ENCODE results near the gene BOK.
"Not testable (repeated sequence)": the region's sequence is repeated elsewhere in the genome, so short reads cannot be mapped to it uniquely, and the experiment has no call there.

The BOK gene

DNA sequence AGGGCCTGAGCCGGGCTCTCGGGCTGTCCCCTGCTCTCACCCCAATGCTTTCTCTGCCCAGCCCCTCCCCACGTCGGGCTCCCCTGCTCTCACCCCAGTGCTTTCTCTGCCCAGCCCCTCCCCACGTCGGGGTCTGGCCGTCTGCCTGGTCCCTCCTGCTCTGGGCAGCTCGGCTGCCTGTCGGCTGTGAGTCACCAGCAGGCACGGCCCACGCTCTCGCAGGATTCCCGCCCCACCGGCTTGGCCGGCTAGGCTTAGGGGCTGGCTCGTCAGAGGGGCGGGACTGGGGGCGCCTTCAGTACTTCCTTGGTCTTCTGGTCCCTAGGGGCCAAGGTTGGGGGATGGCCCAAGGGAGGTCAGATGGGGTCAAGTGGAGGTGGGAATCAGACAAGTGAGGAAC lies 3.3 kb downstream of the BOK start:
- no peak overlapping the region for H3K4me3 ChIP-seq (ENCODE audit: low read depth, low read length)

DNA sequence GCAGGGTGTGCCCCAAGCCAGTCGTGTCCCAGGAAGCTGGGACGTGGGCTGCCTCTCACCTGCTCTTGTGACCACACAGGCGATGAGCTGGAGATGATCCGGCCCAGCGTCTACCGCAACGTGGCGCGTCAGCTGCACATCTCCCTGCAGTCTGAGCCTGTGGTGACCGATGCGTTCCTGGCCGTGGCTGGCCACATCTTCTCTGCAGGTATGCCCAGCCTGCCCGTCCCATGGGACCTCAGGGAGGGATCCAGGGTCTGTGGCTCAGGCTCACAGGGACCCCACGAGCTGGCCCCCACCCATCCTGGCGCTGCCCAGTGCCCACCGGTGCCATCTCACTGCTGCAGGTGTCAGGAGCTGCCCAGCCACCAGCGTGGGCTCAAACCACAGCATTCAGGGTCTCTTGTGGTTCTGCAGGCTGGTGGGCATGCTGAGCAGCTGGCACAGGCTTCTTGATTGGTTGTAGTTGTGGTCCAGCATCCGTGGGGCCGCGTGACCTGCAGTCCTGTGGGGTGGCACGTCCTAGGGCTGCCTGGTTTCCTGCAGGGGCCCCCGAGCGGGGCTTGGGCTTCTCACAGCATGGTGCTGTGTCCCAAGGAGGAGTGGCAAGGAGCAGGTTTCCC lies 3.8 kb downstream of the BOK start:
- Histone ChIP-seq H3K9ac (ENCODE audit: low read depth, low read length) (no peak overlapping the region), H3K4me1 (ENCODE audit: control insufficient read depth, insufficient read depth, low read length) (peaks cover 6% of the 10 kb centered on the region; the same call in 1 of the 2 replicates), H3K27me3 (ENCODE audit: control insufficient read depth, insufficient read depth, low read length) (peaks cover 6% of the 10 kb centered on the region), H3K27ac (ENCODE audit: low read depth, low read length) (no peak overlapping the region), H3K36me3 (ENCODE audit: control insufficient read depth, insufficient read depth, low read length) (peaks cover 5% of the 10 kb centered on the region), H3K4me3 (ENCODE audit: low read depth, low read length) (no peak overlapping the region), H3K9me3 (ENCODE audit: control insufficient read depth, insufficient read depth, low read length) (no peaks in the 10 kb centered on the region)

More for the DNA sequence above, 3.3 kb downstream of the BOK start:
- Histone ChIP-seq H3K36me3 (ENCODE audit: control insufficient read depth, insufficient read depth, low read length) (peaks cover 5% of the 10 kb centered on the region), H3K9me3 (ENCODE audit: control insufficient read depth, insufficient read depth, low read length) (no peaks in the 10 kb centered on the region), H3K4me1 (ENCODE audit: control insufficient read depth, insufficient read depth, low read length) (peaks cover 6% of the 10 kb centered on the region; the same call in 1 of the 2 replicates), H3K27ac (ENCODE audit: low read depth, low read length) (no peak overlapping the region), H3K27me3 (ENCODE audit: control insufficient read depth, insufficient read depth, low read length) (peaks cover 6% of the 10 kb centered on the region), H3K9ac (ENCODE audit: low read depth, low read length) (no peak overlapping the region)

DNA sequence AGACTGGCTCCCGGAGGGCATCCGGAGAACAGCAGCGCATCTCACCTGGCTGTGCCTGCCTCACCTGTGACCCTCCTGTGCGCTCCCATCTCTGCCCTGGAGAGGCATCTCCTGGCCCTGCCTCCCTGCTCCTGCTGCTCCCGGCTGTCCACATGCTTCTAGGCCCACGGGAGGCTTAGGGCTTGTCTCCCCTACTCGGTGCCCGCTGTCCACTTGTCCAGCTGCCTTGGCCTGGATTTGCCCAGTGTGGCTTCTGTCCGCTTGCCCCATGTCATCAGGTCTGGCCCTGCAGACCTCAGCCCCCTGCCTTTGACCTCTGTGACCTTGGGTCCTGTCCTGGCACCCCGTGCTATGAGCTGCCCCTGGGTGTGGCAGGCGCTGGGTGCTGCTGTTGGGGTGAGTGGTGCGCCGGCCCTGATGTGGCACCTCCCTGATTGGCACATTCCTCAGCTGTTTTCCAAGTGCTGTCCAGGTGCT lies 4.5 kb downstream of the BOK start:
- Histone ChIP-seq H3K36me3 (ENCODE audit: control insufficient read depth, insufficient read depth, low read length) (peaks cover 5% of the 10 kb centered on the region), H3K27me3 (ENCODE audit: control insufficient read depth, insufficient read depth, low read length) (peaks cover 2% of the 10 kb centered on the region; the same call in 1 of the 2 replicates), H3K4me1 (ENCODE audit: control insufficient read depth, insufficient read depth, low read length) (peaks cover 6% of the 10 kb centered on the region; the same call in 1 of the 2 replicates), H3K9me3 (ENCODE audit: control insufficient read depth, insufficient read depth, low read length) (no peaks in the 10 kb centered on the region), H3K9ac (ENCODE audit: low read depth, low read length) (no peak overlapping the region), H3K4me3 (ENCODE audit: low read depth, low read length) (no peak overlapping the region), H3K27ac (ENCODE audit: low read depth, low read length) (no peak overlapping the region)

DNA sequence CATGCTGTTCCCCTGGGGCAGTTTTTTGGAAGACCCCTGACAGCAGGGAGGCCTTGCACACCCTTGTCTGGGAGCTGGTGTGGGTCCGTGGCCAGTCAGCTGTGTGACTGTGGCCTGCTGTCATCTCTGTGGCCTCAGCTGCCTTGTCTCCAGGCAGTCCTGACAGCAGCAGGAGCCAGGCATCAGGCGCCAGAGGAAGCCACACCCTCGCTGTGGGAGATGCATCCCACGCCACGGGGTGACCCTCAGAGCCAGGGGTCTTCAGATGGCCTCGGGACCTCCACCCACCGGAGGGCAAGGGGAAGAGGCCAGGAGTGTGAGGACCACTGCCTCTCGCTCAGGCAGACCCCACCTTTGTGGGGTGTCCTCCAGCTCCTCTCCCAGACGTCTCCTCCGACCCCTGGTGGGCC lies 5.0 kb downstream of the BOK start:
- H3K9ac ChIP-seq (ENCODE audit: low read depth, low read length), result no peak overlapping the region
- peaks cover 5% of the 10 kb centered on the region for H3K36me3 ChIP-seq (ENCODE audit: control insufficient read depth, insufficient read depth, low read length)
- H3K27me3 ChIP-seq (ENCODE audit: control insufficient read depth, insufficient read depth, low read length), result no peaks in the 10 kb centered on the region
- no peaks in the 10 kb centered on the region for H3K9me3 ChIP-seq (ENCODE audit: control insufficient read depth, insufficient read depth, low read length)
- H3K4me3 ChIP-seq (ENCODE audit: low read depth, low read length), result no peak overlapping the region
- H3K27ac ChIP-seq (ENCODE audit: low read depth, low read length), result no peak overlapping the region
- H3K4me1 ChIP-seq (ENCODE audit: control insufficient read depth, insufficient read depth, low read length), result peaks cover 6% of the 10 kb centered on the region; the same call in 1 of the 2 replicates

DNA sequence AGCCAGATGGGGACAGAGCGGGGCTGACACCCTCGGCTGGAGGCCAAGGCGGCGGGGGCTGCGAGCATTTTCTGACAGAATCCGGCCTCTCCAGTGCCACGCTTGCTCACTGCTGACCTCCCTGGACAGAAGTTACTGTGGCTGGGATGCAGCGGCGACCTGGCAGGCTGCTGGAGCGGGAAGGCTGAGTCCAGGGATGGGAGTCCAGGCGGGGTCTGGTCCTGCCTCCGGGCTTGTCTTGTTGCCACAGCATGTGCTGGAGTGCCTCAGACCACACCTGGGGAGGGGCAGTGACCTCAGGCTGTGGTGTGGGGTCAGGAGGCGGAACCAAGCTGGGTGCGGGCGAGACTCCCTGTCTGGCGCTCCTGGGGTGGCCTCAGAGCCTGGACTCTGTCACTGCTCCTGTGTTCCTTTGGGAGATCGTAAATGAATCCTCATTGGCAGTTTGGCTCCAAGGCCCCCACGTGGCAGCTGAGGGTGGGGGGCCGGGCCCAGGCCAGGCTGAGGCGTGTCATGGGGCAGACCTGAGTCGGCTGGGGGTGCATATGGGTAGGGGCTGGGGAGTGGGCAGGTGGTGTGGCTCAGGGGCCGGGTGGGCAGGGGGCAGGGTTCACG lies 5.5 kb downstream of the BOK start:
- no peak overlapping the region for H3K4me3 ChIP-seq (ENCODE audit: low read depth, low read length)
- H3K27ac ChIP-seq (ENCODE audit: low read depth, low read length), result no peak overlapping the region
- no peaks in the 10 kb centered on the region for H3K9me3 ChIP-seq (ENCODE audit: control insufficient read depth, insufficient read depth, low read length)
- H3K36me3 ChIP-seq (ENCODE audit: control insufficient read depth, insufficient read depth, low read length), result peaks cover 5% of the 10 kb centered on the region
- peaks cover 6% of the 10 kb centered on the region; the same call in 1 of the 2 replicates for H3K4me1 ChIP-seq (ENCODE audit: control insufficient read depth, insufficient read depth, low read length)
- no peak overlapping the region for H3K9ac ChIP-seq (ENCODE audit: low read depth, low read length)
- H3K27me3 ChIP-seq (ENCODE audit: control insufficient read depth, insufficient read depth, low read length), result no peaks in the 10 kb centered on the region

DNA sequence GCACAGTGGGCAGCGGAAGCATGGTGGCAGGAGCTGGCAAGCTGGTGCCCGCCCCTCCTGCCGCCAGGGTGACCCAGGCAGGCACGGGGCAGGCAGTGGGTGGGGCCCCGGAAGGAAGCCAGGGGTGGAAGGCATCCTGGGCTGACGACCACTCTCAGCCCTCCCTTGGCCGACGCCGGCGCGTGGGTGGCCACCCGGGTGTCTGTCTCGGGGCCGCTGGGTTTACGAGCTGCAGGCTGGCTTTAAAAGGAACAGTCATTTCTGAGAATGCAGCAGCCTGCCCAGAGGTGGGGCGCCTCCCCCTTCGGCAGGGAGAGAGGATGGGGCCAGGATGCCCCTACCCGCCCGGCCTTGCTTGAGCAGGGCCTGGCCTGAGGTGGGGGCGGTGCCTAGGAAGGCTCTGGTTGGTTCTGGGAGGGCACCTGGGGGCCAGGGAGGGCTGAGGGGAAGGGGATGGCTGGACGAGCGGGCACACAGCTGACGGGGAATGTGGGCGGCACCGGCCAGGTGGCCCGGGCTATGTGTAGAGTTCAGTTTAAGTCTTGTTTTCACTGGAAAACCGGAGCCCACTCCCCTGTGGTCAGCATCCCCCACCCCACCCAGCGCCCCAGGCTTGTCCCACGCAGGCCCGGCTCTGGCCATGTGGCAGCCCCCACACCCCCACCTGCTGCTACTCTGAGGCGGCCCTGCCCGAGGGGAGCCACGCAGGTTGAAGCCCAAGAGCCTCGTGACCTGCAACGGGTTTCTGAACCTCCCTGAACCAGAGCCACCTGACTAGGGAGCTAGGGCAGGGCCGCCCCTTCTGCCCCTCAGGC lies 6.3 kb downstream of the BOK start:
- Histone ChIP-seq H3K4me1 (ENCODE audit: control insufficient read depth, insufficient read depth, low read length) (peaks cover 4% of the 10 kb centered on the region; the same call in 1 of the 2 replicates), H3K9me3 (ENCODE audit: control insufficient read depth, insufficient read depth, low read length) (no peaks in the 10 kb centered on the region), H3K36me3 (ENCODE audit: control insufficient read depth, insufficient read depth, low read length) (peaks cover 5% of the 10 kb centered on the region), H3K9ac (ENCODE audit: low read depth, low read length) (no peak overlapping the region), H3K27ac (ENCODE audit: low read depth, low read length) (no peak overlapping the region), H3K4me3 (ENCODE audit: low read depth, low read length) (no peak overlapping the region), H3K27me3 (ENCODE audit: control insufficient read depth, insufficient read depth, low read length) (no peaks in the 10 kb centered on the region)

DNA sequence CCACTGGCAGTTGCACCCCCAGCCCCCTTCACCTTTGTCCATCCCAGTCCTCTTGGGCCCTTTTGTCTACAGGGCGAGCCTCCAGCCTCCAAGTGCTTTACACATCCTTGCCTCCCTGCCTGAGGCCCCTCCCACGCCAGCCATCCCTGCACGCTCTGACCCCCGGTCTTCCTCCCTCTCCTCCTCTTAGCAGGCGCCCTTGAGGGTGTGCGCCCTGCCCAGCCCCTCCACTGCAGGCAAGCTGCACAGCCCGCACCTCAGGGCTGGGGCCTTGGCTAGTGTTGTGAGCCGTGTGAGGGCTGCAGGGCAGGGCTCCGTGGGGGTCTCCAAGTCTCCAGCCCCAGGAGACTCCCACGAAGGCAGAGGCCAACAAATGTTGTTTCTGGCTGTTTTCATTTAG lies 6.9 kb downstream of the BOK start:
- Histone ChIP-seq H3K9ac (ENCODE audit: low read depth, low read length) (no peak overlapping the region), H3K9me3 (ENCODE audit: control insufficient read depth, insufficient read depth, low read length) (no peaks in the 10 kb centered on the region), H3K27me3 (ENCODE audit: control insufficient read depth, insufficient read depth, low read length) (no peaks in the 10 kb centered on the region), H3K4me3 (ENCODE audit: low read depth, low read length) (no peak overlapping the region), H3K4me1 (ENCODE audit: control insufficient read depth, insufficient read depth, low read length) (no peaks in the 10 kb centered on the region), H3K27ac (ENCODE audit: low read depth, low read length) (no peak overlapping the region), H3K36me3 (ENCODE audit: control insufficient read depth, insufficient read depth, low read length) (peaks cover 5% of the 10 kb centered on the region)

DNA sequence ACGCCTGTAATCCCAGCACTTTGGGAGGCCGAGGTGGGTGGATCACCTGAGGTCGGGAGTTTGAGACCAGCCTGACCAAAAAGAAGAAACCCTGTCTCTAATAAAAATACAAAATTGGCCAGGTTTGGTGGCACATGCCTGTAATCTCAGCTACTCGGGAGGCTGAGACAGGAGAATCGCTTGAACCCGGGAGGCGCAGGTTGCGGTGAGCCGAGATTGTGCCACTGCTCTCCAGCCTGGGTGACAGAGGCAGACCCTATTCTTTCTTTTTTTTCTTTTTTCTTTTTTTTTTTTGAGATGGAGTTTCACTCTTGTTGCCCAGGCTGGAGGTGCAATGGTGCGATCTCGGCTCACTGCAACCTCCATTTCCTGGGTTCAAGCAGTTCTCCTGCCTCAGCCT lies 7.5 kb downstream of the BOK start:
- H3K4me3 ChIP-seq (ENCODE audit: low read depth, low read length); H3K27me3 ChIP-seq (ENCODE audit: control insufficient read depth, insufficient read depth, low read length); H3K4me1 ChIP-seq (ENCODE audit: control insufficient read depth, insufficient read depth, low read length); H3K9ac ChIP-seq (ENCODE audit: low read depth, low read length); H3K36me3 ChIP-seq (ENCODE audit: control insufficient read depth, insufficient read depth, low read length); H3K9me3 ChIP-seq (ENCODE audit: control insufficient read depth, insufficient read depth, low read length); H3K27ac ChIP-seq (ENCODE audit: low read depth, low read length): not testable (repeated sequence)

DNA sequence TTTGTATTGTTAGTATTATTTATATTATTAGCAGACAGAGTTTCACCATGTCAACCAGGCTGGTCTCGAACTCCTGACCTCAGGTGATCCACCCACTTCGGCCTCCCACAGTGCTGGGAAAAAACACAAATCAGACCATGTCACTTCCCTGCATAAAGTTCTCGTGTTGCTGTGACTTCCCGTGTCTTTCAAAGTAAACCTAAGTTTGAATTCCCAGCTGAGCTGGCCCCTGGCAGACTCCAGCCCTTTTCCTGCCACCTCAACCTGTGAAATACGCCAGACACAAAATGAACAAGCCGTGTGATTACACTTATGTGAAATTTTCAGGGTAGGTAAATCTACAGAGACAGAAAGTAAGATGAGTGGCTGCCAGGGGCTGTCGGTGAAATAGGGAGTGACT lies 7.9 kb downstream of the BOK start:
- Histone ChIP-seq H3K9me3 (ENCODE audit: control insufficient read depth, insufficient read depth, low read length) (no peaks in the 10 kb centered on the region), H3K4me3 (ENCODE audit: low read depth, low read length) (no peak overlapping the region), H3K27ac (ENCODE audit: low read depth, low read length) (no peak overlapping the region), H3K36me3 (ENCODE audit: control insufficient read depth, insufficient read depth, low read length) (peaks cover 5% of the 10 kb centered on the region), H3K9ac (ENCODE audit: low read depth, low read length) (no peak overlapping the region), H3K4me1 (ENCODE audit: control insufficient read depth, insufficient read depth, low read length) (no peaks in the 10 kb centered on the region), H3K27me3 (ENCODE audit: control insufficient read depth, insufficient read depth, low read length) (no peaks in the 10 kb centered on the region)

DNA sequence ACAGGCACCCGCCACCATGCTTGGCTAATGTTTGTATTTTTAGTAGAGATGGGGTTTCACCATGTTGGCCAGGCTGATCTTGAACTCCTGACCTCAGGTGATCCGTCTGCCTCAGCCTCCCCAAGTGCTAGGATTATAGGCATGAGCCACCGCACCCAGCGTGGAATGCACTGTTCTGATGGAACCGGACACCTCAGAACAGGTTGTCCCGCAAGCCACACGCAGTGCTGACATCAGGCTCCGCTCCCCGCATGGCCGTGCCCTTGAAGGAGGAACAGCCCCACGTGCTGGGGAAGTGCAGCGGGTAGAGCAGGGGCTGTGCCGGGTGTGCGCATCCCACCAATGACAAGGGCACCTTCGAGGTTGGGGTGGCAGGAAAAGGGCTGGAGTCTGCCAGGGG lies 8.7 kb downstream of the BOK start:
- not testable (repeated sequence) for H3K9me3 ChIP-seq (ENCODE audit: control insufficient read depth, insufficient read depth, low read length); H3K4me3 ChIP-seq (ENCODE audit: low read depth, low read length); H3K4me1 ChIP-seq (ENCODE audit: control insufficient read depth, insufficient read depth, low read length); H3K27me3 ChIP-seq (ENCODE audit: control insufficient read depth, insufficient read depth, low read length); H3K36me3 ChIP-seq (ENCODE audit: control insufficient read depth, insufficient read depth, low read length); H3K9ac ChIP-seq (ENCODE audit: low read depth, low read length); H3K27ac ChIP-seq (ENCODE audit: low read depth, low read length)

DNA sequence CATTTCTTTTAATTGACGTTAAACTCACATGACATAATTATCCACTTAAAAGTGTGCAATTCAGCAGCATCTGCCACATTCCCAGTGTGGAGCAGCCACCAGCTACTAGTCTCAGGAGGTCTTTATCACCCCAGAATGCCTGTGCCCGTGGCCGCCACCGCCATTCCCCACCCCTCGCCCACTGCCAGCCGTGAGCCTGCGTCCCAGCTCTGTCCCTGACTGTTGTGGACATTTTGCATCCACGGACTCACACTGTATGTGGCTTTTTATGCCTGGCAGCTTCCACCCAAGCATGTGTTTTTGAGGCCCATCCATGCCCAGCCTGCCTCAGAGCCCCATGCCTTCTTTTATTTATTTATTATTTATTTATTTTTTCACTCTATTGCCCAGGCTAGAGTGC lies 9.2 kb downstream of the BOK start:
- peaks cover 7% of the 10 kb centered on the region for H3K36me3 ChIP-seq (ENCODE audit: control insufficient read depth, insufficient read depth, low read length)
- H3K4me3 ChIP-seq (ENCODE audit: low read depth, low read length), result no peak overlapping the region
- H3K9ac ChIP-seq (ENCODE audit: low read depth, low read length), result no peak overlapping the region
- no peaks in the 10 kb centered on the region for H3K4me1 ChIP-seq (ENCODE audit: control insufficient read depth, insufficient read depth, low read length)
- no peak overlapping the region for H3K27ac ChIP-seq (ENCODE audit: low read depth, low read length)
- H3K9me3 ChIP-seq (ENCODE audit: control insufficient read depth, insufficient read depth, low read length), result no peaks in the 10 kb centered on the region
- H3K27me3 ChIP-seq (ENCODE audit: control insufficient read depth, insufficient read depth, low read length), result no peaks in the 10 kb centered on the region

Measured in HUES48 (cell line).